SH-SY5Y (cell line): Measurements from ENCODE around the gene RPP21.

Experiments
- GATA2 ChIP-seq: IDR thresholded peaks from 2 replicates; pipeline ENCODE4 v1.6.1; 2011; ENCODE audit warnings: mild to moderate bottlenecking, low read depth, low read length
- GATA3 ChIP-seq: IDR thresholded peaks from 2 replicates; pipeline ENCODE4 v1.6.1; 2011; ENCODE audit warnings: low read depth, mild to moderate bottlenecking, low read length, moderate library complexity

DNA sequence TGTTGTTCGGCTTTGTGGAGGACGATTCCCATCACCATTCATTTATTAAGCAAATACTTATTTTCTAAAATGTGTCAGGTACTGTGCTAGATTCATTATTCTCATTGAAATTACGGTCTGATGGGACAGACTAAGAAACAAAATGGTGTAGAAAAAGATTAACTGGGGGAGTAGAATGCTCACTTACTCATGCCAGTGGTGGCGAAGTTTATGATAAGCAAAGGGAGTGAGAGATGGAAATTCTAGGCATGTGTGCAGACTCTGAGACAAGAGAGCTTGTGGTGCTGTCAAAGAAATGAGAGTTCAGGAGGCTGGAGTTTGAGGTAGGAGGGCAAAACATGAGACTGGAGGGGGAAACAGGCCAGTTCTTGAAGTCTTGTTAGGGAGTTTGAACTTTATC is 896 bp downstream of the RPP21 start:
- no peak for TF ChIP-seq GATA2
- no peak for TF ChIP-seq GATA3
